ENCODE measurements around the gene OR10G2.
"Not testable (repeated sequence)": the region's sequence is repeated elsewhere in the genome, so short reads cannot be mapped to it uniquely, and the experiment has no call there.

OR10G2 gene

GRCh38 chr14:21634840-21635239 is at the start of gene OR10G2:
OR10G2 (minus strand) TSS chr14:21634940; CDS start chr14:21634842, 98 bp downstream.
- in situ Hi-C loops (cut with MboI; ENCODE audit: low sequenced_read_pairs), result no loop called here

DNA sequence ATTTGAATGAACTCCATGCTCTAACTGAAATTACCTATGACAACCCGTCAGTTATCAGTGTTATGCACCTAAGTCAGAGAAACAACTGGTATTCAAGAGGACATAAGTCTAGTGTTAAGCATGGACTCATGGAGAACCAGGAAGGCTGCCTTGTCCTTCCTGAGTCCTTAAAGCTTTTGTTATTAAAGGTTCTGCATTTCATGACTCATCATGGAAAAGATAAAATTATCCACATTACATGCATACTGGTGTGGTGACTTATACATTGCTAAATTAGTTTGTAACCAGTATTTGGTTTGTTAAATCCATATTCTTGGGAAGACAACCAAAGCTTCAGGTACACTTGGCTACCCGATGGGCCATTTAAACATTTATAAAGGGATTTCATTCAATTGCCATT is 45.3 kb upstream of the OR10G2 start:
- in situ Hi-C loops (cut with MboI; ENCODE audit: low sequenced_read_pairs), result no loop called here

DNA sequence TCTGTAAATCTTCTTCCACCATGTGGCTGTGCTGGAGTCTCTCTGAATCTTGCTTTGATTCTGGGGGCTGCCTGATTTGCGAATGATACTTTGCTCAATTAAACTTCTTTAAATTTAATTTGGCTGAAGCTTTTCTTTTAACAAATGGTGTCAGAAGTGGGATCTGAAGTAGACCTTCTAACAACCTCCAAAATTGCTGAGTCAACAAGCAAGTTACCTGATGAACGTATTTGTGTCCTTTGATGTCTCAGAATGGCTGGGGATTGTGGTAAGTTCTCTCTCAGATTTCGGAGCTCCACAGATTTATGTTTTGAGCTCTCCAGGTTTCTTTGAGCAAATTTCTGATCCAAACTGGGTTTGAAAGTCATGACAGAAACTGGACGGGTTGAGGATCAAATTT is 40.8 kb upstream of the OR10G2 start:
- in situ Hi-C loops (cut with MboI; ENCODE audit: low sequenced_read_pairs), result no loop called here

GRCh38 chr14:21673718-21674117 is 39.0 kb upstream of the OR10G2 start, which contains the start of gene OR4E1:
OR4E1 (minus strand) TSS chr14:21673818; CDS start chr14:21670935, 2,883 bp downstream.
- in situ Hi-C loops (cut with MboI; ENCODE audit: low sequenced_read_pairs), result no loop called here

DNA sequence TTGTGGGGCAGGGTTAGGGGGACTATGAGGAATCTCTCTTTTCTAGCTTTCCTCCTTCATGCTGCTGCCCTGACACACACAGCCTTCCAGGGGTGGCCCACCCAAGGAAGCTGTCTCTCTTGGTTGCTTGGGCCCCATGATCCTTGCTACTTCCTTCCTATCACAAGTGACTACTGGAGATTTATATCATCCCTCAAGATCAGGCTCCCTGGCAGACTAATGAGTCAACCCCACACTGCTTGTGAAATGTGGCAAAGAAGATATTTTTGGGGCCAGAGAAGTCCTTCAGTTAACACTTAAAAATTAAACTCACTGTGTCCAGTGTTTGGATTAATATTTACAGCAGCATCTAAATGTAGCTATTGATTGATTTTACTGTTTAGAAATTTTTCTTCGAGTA is 37.4 kb upstream of the OR10G2 start:
- in situ Hi-C loops (cut with MboI; ENCODE audit: low sequenced_read_pairs), result no loop called here

DNA sequence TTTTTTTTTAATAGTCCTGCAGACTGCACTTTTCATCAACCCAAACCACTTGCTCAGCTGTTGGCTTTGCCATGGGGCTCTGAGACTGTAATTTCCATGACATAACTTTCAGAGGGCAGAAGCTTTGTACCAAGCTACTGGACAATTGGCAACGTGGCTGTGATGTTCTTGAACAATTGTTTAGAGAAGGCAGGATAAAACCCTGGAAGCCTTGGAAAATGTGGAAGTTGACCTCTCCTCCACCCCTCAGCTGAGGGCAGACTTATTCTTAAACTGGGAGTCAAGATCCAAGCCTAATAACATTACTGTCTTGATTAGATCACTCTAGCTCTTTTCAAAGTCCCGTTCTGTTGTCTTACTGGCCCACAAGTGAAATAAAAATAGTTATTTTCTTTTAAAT is 36.6 kb upstream of the OR10G2 start:
- in situ Hi-C loops (cut with MboI; ENCODE audit: low sequenced_read_pairs), result no loop called here

- in situ Hi-C loops (cut with MboI; ENCODE audit: low sequenced_read_pairs), result no loop called here
Observed at GRCh38 chr14:21669284-21669683, 34.5 kb upstream of the OR10G2 start.

- in situ Hi-C loops (cut with MboI; ENCODE audit: low sequenced_read_pairs), result no loop called here
Observed at GRCh38 chr14:21668377-21668776, 33.6 kb upstream of the OR10G2 start.

- in situ Hi-C loops (cut with MboI; ENCODE audit: low sequenced_read_pairs), result no loop called here
Observed at GRCh38 chr14:21656980-21657379, 22.2 kb upstream of the OR10G2 start.

DNA sequence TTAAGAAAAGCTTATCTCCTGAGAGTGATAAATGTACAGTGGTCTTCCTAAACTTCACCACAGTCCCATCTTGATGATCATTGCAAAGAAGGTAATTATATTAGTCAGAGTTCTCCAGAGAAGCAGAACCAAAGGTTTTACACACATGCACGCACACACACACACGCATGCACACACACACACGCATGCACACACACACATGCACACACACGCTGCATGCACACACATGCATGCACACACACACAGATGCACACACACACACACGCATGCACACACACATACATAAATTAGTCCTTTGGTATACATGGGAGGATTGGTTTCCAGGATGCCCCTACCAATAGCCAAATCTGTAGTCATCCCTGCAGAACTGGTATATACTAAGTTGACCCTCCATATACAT is 19.5 kb upstream of the OR10G2 start:
- in situ Hi-C loops (cut with MboI; ENCODE audit: low sequenced_read_pairs), result no loop called here

DNA sequence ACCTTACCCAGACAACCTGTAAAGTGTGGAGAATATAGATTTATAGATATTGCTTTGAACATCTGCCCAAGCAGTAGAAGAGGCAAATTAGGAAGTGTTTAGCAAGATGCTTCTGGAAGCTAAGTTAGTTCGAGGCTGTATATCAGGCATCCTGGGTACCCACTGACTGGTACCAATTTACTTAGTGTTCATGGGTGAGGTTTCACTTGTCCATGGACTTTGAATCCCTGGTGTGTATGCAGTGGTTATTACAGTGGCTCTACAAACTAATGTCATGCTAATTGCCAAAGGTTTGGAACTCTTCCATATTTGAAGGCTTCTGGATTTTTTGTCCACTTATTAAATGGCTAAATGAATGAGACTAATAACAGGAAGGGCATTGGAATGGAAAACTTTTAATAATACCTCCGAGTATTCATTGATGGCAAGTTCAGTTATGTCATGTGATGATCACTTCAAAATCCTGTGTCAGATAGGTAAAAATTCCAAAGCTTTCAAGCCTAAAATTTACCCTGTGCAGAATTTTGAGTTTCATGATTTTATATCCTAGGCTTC is 18.7 kb upstream of the OR10G2 start, which contains the start of gene OR4E2:
OR4E2 (plus strand) TSS at position 505 of the 555 bp plus-strand sequence. CDS start 11,248 bp downstream, outside the sequence.
- in situ Hi-C loops (cut with MboI; ENCODE audit: low sequenced_read_pairs), result no loop called here

GRCh38 chr14:21652209-21652808 is 17.6 kb upstream of the OR10G2 start:
- in situ Hi-C loops (cut with MboI; ENCODE audit: low sequenced_read_pairs), result no loop called here

- in situ Hi-C loops (cut with MboI; ENCODE audit: low sequenced_read_pairs), result no loop called here
Observed at GRCh38 chr14:21647380-21647779, 12.6 kb upstream of the OR10G2 start.

DNA sequence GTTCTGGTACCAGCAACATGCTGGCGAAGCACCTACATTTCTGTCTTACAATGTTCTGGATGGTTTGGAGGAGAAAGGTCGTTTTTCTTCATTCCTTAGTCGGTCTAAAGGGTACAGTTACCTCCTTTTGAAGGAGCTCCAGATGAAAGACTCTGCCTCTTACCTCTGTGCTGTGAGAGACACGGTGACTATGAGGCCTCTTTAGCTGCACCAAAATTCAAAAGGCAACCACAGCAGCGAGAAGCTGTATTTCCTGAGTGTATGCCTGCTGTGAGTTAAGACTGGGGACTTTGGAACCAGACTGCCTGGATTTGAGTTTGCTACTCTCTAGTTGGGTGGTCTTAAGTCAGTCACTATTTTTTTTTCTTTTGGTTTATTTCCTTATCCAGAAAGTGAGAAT is 8.7 kb upstream of the OR10G2 start:
- in situ Hi-C loops (cut with MboI; ENCODE audit: low sequenced_read_pairs), result no loop called here

DNA sequence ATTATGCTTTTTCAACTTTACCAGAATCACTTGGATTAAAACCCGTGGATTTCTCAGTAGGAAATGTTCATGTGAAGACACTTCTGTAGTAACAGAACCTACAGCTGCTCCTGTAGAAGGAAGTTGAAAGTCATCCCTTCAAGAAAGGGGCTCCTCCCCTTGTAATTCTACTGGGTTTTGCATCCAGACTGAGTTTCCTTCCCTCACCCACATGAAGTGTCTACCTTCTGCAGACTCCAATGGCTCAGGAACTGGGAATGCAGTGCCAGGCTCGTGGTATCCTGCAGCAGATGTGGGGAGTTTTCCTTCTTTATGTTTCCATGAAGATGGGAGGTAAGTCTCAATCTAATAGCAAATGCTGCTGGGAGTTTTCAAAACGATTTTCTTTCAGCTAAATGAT is 7.9 kb upstream of the OR10G2 start:
- in situ Hi-C loops (cut with MboI; ENCODE audit: low sequenced_read_pairs), result no loop called here

GRCh38 chr14:21631084-21631483 is 3.7 kb downstream of the OR10G2 start:
- in situ Hi-C loops (cut with MboI; ENCODE audit: low sequenced_read_pairs), result no loop called here

GRCh38 chr14:21630503-21630902 is 4.2 kb downstream of the OR10G2 start:
- in situ Hi-C loops (cut with MboI; ENCODE audit: low sequenced_read_pairs), result not testable (repeated sequence)

- in situ Hi-C loops (cut with MboI; ENCODE audit: low sequenced_read_pairs), result no loop called here
Observed at GRCh38 chr14:21626491-21627230, 8.1 kb downstream of the OR10G2 start.

DNA sequence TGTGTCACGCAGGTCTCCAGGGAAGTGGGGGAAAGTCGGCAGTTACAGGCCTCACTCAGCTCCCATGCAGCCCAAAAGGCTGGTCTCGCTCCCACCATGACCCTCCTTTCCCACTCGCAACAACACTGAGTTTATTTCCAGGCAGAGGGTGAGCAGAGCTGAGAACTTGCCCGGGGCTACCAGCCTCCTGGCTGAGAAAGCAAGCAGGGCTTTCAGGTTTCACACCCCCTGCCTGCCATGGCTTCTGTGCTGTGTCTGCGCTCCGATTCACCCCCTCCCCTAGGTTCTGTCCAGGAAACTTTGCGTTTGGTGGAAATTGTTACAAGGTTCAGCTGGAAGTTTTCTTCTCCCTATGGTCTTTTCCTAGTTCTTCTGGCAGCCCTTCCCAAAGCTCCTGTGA is 17.1 kb downstream of the OR10G2 start:
- in situ Hi-C loops (cut with MboI; ENCODE audit: low sequenced_read_pairs), result no loop called here

DNA sequence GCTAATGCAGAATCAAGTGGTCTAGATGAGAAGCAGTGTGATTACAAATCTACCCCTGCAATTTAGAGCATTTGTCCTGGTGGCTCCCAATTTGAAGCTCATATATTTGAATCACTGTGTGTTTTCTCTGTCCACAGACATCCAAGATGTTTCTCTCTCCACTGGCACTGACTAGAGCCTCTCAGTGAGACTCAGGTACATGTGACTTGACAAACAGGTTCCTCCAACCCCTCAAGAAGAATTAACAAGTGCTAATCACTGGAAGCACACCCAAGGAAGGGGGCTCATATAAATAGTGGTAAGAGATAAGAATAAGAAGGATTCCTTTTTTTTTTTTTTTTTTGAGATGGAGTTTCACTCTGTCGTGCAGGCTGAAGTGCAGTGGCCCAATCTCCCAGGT is 20.5 kb downstream of the OR10G2 start:
- in situ Hi-C loops (cut with MboI; ENCODE audit: low sequenced_read_pairs), result no loop called here

DNA sequence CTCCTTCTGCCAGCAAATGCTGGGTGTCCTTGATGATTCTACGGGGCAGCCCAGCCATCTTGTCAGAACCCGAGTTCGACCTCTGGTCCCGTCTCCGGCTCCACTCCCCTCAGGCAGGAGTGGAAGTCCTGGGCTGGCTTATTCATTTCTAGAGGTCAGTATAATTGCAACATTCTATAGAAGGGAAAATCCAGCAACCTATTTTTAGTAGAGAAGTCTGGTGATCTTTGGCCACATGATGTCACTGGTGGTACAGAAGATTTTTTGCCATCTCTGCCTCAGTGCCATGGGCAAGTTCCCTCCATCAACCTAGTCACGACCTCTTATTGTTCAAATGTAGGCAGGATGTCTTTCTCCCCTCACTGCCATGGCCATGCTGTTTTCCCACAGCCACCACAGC is 22.4 kb downstream of the OR10G2 start:
- in situ Hi-C loops (cut with MboI; ENCODE audit: low sequenced_read_pairs), result no loop called here

DNA sequence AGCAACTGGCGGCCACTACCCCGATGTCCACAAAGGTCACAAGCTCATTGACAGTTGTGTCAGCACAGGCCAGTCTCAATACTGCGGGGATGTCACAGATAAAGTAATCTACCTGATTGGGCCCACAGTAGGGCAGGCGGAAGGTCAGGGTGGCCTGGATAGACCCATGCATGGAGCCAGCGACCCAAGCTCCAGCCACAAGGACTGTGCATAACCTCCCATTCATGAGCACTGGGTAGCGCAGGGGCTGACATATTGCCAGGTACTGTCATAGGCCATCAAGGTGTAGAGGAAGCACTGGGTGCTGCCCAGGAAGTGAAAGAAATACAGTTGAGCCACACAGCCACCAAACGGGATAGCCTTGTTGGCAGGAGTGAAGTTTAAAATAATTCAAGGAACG is 32.6 kb downstream of the OR10G2 start:
- in situ Hi-C loops (cut with MboI; ENCODE audit: low sequenced_read_pairs), result not testable (repeated sequence)
